H1 (cell line): ENCODE results near the gene POU2F1. TPM values are rescaled to one million over a fixed set of nuclear protein-coding genes. Genes with fewer than 3 reads are reported as not detected.

Experiments used
- CTCF ChIA-PET: fragments of 300-600 bp; sonication (Branson Sonifier 250); formaldehyde crosslinking; loops from one replicate; lab custom pipeline; 2021; ENCODE audit not compliant: partially characterized antibody; lab: Charles Lee
- POLR2A ChIA-PET: fragments of 300-600 bp; sonication (Branson Sonifier 250); formaldehyde crosslinking; loops from one replicate; lab custom pipeline; 2021; ENCODE audit warnings: inconsistent platforms; ENCODE audit not compliant: partially characterized antibody; lab: Charles Lee
- DNase-seq, 2 experiments: peaks; one replicate each; pipeline versions ENCODE4 v3.0.0 to v3.0.0-alpha.2; 2010 to 2022; ENCODE audit warnings: low spot score in 2 of 2, low read depth in 1 of 2, mixed read lengths in 1 of 2
- FAIRE-seq: peaks from 2 replicates; lab custom pipeline; 2011; peaks lifted over from hg19 to GRCh38; lab: Jason Lieb, UNC
- H2AFZ ChIP-seq: 2 replicates; pipeline ENCODE4 v1.8.1; 2012; ENCODE audit warnings: low read length, inconsistent platforms
- H2AK5ac ChIP-seq: 2 replicates; pipeline ENCODE4 v1.6.1; 2013; ENCODE audit warnings: low read depth, low read length
- H2BK120ac ChIP-seq: replicated peaks from 2 replicates; pipeline ENCODE3; 2013; ENCODE audit warnings: low read depth, low read length, inconsistent platforms
- H2BK12ac ChIP-seq: 2 replicates; pipeline ENCODE4 v1.6.1; 2013; ENCODE audit warnings: low read depth, low read length
- H2BK15ac ChIP-seq: 2 replicates; pipeline ENCODE4 v1.6.1; 2013; ENCODE audit warnings: low read length
- H2BK20ac ChIP-seq: 2 replicates; pipeline ENCODE4 v1.6.1; 2013; ENCODE audit warnings: low read length
- H2BK5ac ChIP-seq: 2 replicates; pipeline ENCODE4 v1.6.1; 2013; ENCODE audit warnings: low read depth, low read length
- H3K14ac ChIP-seq: 2 replicates; pipeline ENCODE4 v1.6.1; 2013; ENCODE audit warnings: inconsistent platforms; ENCODE audit not compliant: insufficient read length
- H3K18ac ChIP-seq: 2 replicates; pipeline ENCODE4 v1.6.1; 2013; ENCODE audit warnings: low read length; ENCODE audit errors: extremely low read depth
- H3K23ac ChIP-seq: 2 replicates; pipeline ENCODE4 v1.6.1; 2013; ENCODE audit warnings: inconsistent platforms; ENCODE audit not compliant: insufficient read length
- H3K23me2 ChIP-seq: 2 replicates; pipeline ENCODE4 v1.6.1; 2013; ENCODE audit warnings: low read depth, low read length
- H3K27ac ChIP-seq: 2 replicates; pipeline ENCODE4 v1.6.1; 2011; ENCODE audit warnings: low read depth, low read length, inconsistent platforms
- H3K27me3 ChIP-seq, 4 experiments: replicated peaks in 1 of 4; 1 replicate in 1 of 4; 2 replicates in 3 of 4; pipeline versions ENCODE4 v1.6.1 to v1.8.1; 2011 to 2013; ENCODE audit warnings: low read length in 3 of 4, mild to moderate bottlenecking in 3 of 4, inconsistent platforms in 2 of 4, mixed read lengths in 2 of 4, moderate library complexity in 1 of 4; ENCODE audit not compliant: control insufficient read depth in 3 of 4, insufficient read depth in 3 of 4; ENCODE audit errors: extremely low read depth in 1 of 4
- H3K36me3 ChIP-seq, 4 experiments: 2 replicates each; pipeline versions ENCODE4 v1.6.1 to v1.8.1; 2011 to 2013; ENCODE audit warnings: mild to moderate bottlenecking in 4 of 4, low read length in 3 of 4, moderate library complexity in 2 of 4, control low read depth in 1 of 4, inconsistent platforms in 1 of 4; ENCODE audit not compliant: insufficient read depth in 4 of 4, control insufficient read depth in 2 of 4
- H3K4ac ChIP-seq: replicated peaks from 2 replicates; pipeline ENCODE3; 2013; ENCODE audit warnings: low read length, low read depth, mixed read lengths, inconsistent platforms; ENCODE audit not compliant: insufficient read length
- H3K4me1 ChIP-seq, 4 experiments: replicated peaks in 1 of 4; 1 replicate in 1 of 4; 2 replicates in 3 of 4; pipeline versions ENCODE4 v1.6.1 to v1.8.1; 2011 to 2013; ENCODE audit warnings: low read length in 3 of 4, inconsistent platforms in 2 of 4, mixed read lengths in 1 of 4; ENCODE audit not compliant: insufficient read depth in 4 of 4, control insufficient read depth in 3 of 4
- H3K4me2 ChIP-seq, 2 experiments: 2 replicates each; pipeline versions ENCODE4 v1.6.1 to v1.8.1; 2011 to 2013; ENCODE audit warnings: low read depth in 2 of 2, low read length in 2 of 2, control low read depth in 1 of 2, inconsistent platforms in 1 of 2, mild to moderate bottlenecking in 1 of 2; ENCODE audit not compliant: insufficient read depth in 1 of 2
- H3K4me3 ChIP-seq, 4 experiments: fragments of 200-600, 300-600 bp in 1 of 4; sonication (generic), shearing (Covaris generic), sonication (Bioruptor Twin) in 1 of 4; 2 replicates each; pipeline versions ENCODE4 v1.5.1 to v1.8.1; 2011 to 2016; ENCODE audit warnings: low read length in 4 of 4, low read depth in 3 of 4, control low read depth in 2 of 4, inconsistent platforms in 2 of 4, mild to moderate bottlenecking in 2 of 4, mixed read lengths in 1 of 4, moderate library complexity in 1 of 4; ENCODE audit not compliant: insufficient read depth in 2 of 4; ENCODE audit errors: extremely low read depth in 1 of 4
- H3K56ac ChIP-seq: replicated peaks from 2 replicates; pipeline ENCODE3; 2013; ENCODE audit warnings: low read depth, mild to moderate bottlenecking, mixed read lengths, low read length, inconsistent platforms; ENCODE audit not compliant: insufficient read length
- H3K79me1 ChIP-seq: 2 replicates; pipeline ENCODE4 v1.6.1; 2013; ENCODE audit warnings: low read depth, low read length, control low read depth
- H3K79me2 ChIP-seq, 2 experiments: 2 replicates each; pipeline versions ENCODE4 v1.6.1 to v1.8.1; 2012 to 2013; ENCODE audit warnings: low read length in 2 of 2, mild to moderate bottlenecking in 2 of 2, inconsistent platforms in 1 of 2; ENCODE audit not compliant: insufficient read depth in 2 of 2, control insufficient read depth in 1 of 2
- H3K9ac ChIP-seq, 4 experiments: replicated peaks in 1 of 4; 1 replicate in 1 of 4; 2 replicates in 3 of 4; pipeline versions ENCODE4 v1.6.1 to v1.8.1; 2011 to 2013; ENCODE audit warnings: low read depth in 3 of 4, low read length in 3 of 4, control low read depth in 2 of 4, mild to moderate bottlenecking in 2 of 4, moderate library complexity in 2 of 4, inconsistent platforms in 1 of 4; ENCODE audit errors: extremely low read depth in 1 of 4
- H3K9me3 ChIP-seq, 2 experiments: 2 replicates each; pipeline versions ENCODE4 v1.6.1 to v1.8.1; 2012 to 2013; ENCODE audit warnings: mild to moderate bottlenecking in 2 of 2, moderate library complexity in 2 of 2, control low read depth in 1 of 2, inconsistent platforms in 1 of 2, low read depth in 1 of 2, low read length in 1 of 2, mixed read lengths in 1 of 2; ENCODE audit not compliant: insufficient read depth in 2 of 2
- H4K20me1 ChIP-seq, 2 experiments: replicated peaks in 1 of 2; 2 replicates each; pipeline versions ENCODE3 to v1.8.1; 2011 to 2013; ENCODE audit warnings: inconsistent platforms in 2 of 2, low read length in 2 of 2, mild to moderate bottlenecking in 1 of 2; ENCODE audit not compliant: insufficient read depth in 2 of 2, control insufficient read depth in 1 of 2
- H4K5ac ChIP-seq: 2 replicates; pipeline ENCODE4 v1.6.1; 2013; ENCODE audit warnings: low read length, low read depth, mixed read lengths, inconsistent platforms; ENCODE audit not compliant: insufficient read length
- H4K8ac ChIP-seq: 2 replicates; pipeline ENCODE4 v1.8.0; 2013; ENCODE audit warnings: mild to moderate bottlenecking, moderate library complexity, low read length, inconsistent platforms; ENCODE audit not compliant: insufficient read depth; ENCODE audit errors: extremely low read depth
- H4K91ac ChIP-seq: replicated peaks from 2 replicates; pipeline ENCODE3; 2013; ENCODE audit warnings: low read length, mixed read lengths, inconsistent platforms; ENCODE audit not compliant: insufficient read length
- EZH2 ChIP-seq: fragments of 200-600 bp; sonication (generic); IDR thresholded peaks from 2 replicates; pipeline ENCODE4 v1.7.1; 2012; ENCODE audit warnings: low read depth, mild to moderate bottlenecking, moderate library complexity, low read length, inconsistent platforms; ENCODE audit not compliant: severe bottlenecking
- HDAC2 ChIP-seq, 2 experiments: fragments of 300-600 bp in 1 of 2; sonication (generic) in 1 of 2; IDR thresholded peaks; 2 replicates each; pipeline ENCODE4 v1.6.1; 2011 to 2012; ENCODE audit warnings: low read depth in 2 of 2, low read length in 2 of 2, mild to moderate bottlenecking in 2 of 2, moderate library complexity in 2 of 2, borderline replicate concordance in 1 of 2, inconsistent platforms in 1 of 2
- RFX5 ChIP-seq: IDR thresholded peaks from 2 replicates; pipeline ENCODE4 v1.6.1; 2011; ENCODE audit warnings: low read depth, low read length, improper control_type of control experiment, borderline replicate concordance
- SAP30 ChIP-seq: fragments of 300-600 bp; sonication (generic); IDR thresholded peaks from 2 replicates; pipeline ENCODE4 v1.7.1; 2012; ENCODE audit warnings: low read length, moderate library complexity, mild to moderate bottlenecking, inconsistent platforms; ENCODE audit not compliant: insufficient read depth, insufficient replicate concordance
- WGBS, 2 experiments: shearing (Covaris generic) in 1 of 2; methylation state at CpG; one replicate each; pipeline versions ENCODE4 v1.1.6 to v1.1.7; 2013 to 2015; ENCODE audit warnings: low lambda C conversion rate in 2 of 2, mixed read lengths in 2 of 2, inconsistent platforms in 1 of 2, low coverage in 1 of 2, missing lambda C conversion rate in 1 of 2; ENCODE audit not compliant: insufficient replicate concordance in 2 of 2, insufficient coverage in 1 of 2, insufficient read length in 1 of 2; ENCODE audit errors: extremely low coverage in 1 of 2, missing lambda C conversion rate in 1 of 2; 5-methylcytosine and 5-hydroxymethylcytosine counted together
- polyA plus RNA-seq, 7 experiments: library from polyadenylated mRNA; depleted of rRNA in 3 of 7; stranded (reverse) in 5 of 7; unstranded in 2 of 7; fragments of >200 nt in 5 of 7; fragments of 200-250 nt in 2 of 7; gene quantifications; 1 replicate in 5 of 7; 2 replicates in 1 of 7; 4 replicates in 1 of 7; pipeline versions ENCODE4 v1.2.1 to v1.2.3, GENCODE V29; 2011 to 2013; ENCODE audit warnings: missing spikeins in 2 of 7, mixed read lengths in 2 of 7
- total RNA-seq: library from RNA; stranded (reverse); fragmentation: NEBNext Ultra II Directional; extraction: Animal tissue kit (Norgen Biotek cat#: 25700); gene quantifications from 2 replicates; pipeline ENCODE4 v1.2.1, GENCODE V29; 2021
- TF ChIP-seq, protein P1 (sequence below): IDR thresholded peaks from 2 replicates; pipeline ENCODE4 v1.6.1; 2011; ENCODE audit warnings: low read length, improper control_type of control experiment

Gene POU2F1
- total and polyA plus RNA-seq, 2 of the 8 experiments (the other 6 are each of a cell fraction or from before 2014, with no cell fraction given): 37.0 to 57.2 TPM

DNA sequence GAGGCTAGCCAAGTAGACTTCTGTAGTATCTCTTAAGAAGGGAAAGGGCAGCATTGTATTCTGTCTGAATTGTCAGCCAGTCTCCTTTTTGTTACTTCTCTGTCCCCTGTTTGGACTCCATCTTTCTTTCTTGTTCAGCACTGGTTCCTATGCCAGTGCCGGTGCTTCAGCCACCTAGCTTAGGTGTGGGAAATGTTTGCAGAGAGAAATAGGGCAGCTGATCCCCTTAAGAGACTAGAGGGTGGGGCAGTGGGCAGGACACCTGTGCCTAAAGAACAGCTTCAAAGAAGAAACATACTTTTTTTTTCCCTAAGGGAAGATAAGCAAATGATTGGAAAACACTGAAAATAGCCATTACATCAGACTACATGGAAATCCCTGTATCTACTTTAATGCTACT, 113.0 kb downstream of the POU2F1 start:
- Histone ChIP-seq H2BK20ac (no peak overlapping the region), H3K27ac (no peak overlapping the region), H2BK5ac (no peak overlapping the region), H4K8ac (no peak overlapping the region), H3K14ac (no peak overlapping the region), H4K91ac (no peak overlapping the region), H3K4me3 (no peak overlapping the region), H3K18ac (no peak overlapping the region), H3K23ac (no peak overlapping the region), H2AK5ac (no peak overlapping the region), H3K9ac (no peak overlapping the region), H4K20me1 (peaks cover 0 to 2% of the 10 kb centered on the region in 2 experiments), H3K4ac (no peak overlapping the region), H3K4me1 (peaks cover 0 to 7% (median 2%) of the 10 kb centered on the region in 4 experiments; a peak in 3 of 7 replicates), H2AFZ (no peak overlapping the region), H2BK12ac (no peak overlapping the region), H3K36me3 (peaks cover 0 to 14% (median 0%) of the 10 kb centered on the region in 4 experiments; a peak in 3 of 8 replicates), H3K27me3 (no peaks in the 10 kb centered on the region), H3K4me2 (no peak overlapping the region), H3K79me1 (no peaks in the 10 kb centered on the region), H3K79me2 (peaks cover 0 to 57% of the 10 kb centered on the region in 2 experiments; a peak in 2 of 4 replicates), H3K23me2 (no peaks in the 10 kb centered on the region), H3K9me3 (no peaks in the 10 kb centered on the region), H2BK120ac (no peak overlapping the region), H2BK15ac (no peak overlapping the region), H4K5ac (no peak overlapping the region), H3K56ac (no peak overlapping the region)
- ChIA-PET CTCF (no interaction called here), POLR2A (no interaction called here)
- FAIRE-seq (no peak), DNase-seq (no peak)
- WGBS, 2 experiments: 96% methylated on average over 1 of the region's 1 CpG; no CpG with 5 or more reads in 1 of the 2 experiments
- TF ChIP-seq HDAC2 (IDR thresholded peaks at IDR 0.05; ENCODE audit: borderline replicate concordance in 1 of 2, low read depth in 2 of 2, low read length in 2 of 2) (no peak), EZH2 (no peak), SAP30 (no peak), RFX5 (no peak)
- TF ChIP-seq, protein P1, sequence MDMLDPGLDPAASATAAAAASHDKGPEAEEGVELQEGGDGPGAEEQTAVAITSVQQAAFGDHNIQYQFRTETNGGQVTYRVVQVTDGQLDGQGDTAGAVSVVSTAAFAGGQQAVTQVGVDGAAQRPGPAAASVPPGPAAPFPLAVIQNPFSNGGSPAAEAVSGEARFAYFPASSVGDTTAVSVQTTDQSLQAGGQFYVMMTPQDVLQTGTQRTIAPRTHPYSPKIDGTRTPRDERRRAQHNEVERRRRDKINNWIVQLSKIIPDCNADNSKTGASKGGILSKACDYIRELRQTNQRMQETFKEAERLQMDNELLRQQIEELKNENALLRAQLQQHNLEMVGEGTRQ: no peak
